Cardiac fibroblast (primary cell): ENCODE results near the gene IMMP2L.

Experiments
- DNase-seq, 2 donors: peaks; one replicate each; pipeline versions ENCODE4 v3.0.0 to v3.0.0-alpha.2; 2010; ENCODE audit warnings: low read depth in 2 of 2
- H3K4me3 ChIP-seq, 2 donors: replicated peaks in 1 of 2; 1 replicate in 1 of 2; 2 replicates in 1 of 2; pipeline ENCODE4 v1.5.1; 2011; ENCODE audit warnings: low read depth in 2 of 2, low read length in 2 of 2, mild to moderate bottlenecking in 2 of 2, moderate library complexity in 1 of 2
- TF ChIP-seq, protein P1 (sequence below): IDR thresholded peaks from one replicate; pipeline ENCODE4 v1.5.1; 2011; ENCODE audit warnings: low read depth, mild to moderate bottlenecking, low read length, inconsistent platforms

The IMMP2L gene

DNA sequence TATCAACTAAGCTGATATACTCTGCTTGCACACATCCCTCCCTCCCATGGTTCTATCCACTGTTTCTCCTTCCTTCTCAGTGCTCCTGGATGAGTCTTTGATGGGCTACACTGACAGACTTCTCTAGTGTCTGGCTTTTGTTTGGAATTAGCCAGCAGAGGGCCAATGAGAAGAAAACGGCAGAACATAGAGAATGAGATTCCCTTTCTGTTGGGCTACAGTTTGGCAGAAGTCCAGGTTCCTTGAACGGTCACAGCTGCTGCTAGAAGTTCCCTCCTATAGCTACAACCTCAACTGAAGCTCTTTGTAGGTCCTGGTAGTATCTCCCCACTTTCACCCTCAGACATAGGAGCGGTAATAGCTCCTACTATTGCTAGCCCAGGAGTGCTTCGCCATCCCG lies 722.4 kb downstream of the IMMP2L start:
- peak; percentile 66 to 74 for DNase-seq
- H3K4me3 ChIP-seq: no peak overlapping the region
- TF ChIP-seq, protein P1, sequence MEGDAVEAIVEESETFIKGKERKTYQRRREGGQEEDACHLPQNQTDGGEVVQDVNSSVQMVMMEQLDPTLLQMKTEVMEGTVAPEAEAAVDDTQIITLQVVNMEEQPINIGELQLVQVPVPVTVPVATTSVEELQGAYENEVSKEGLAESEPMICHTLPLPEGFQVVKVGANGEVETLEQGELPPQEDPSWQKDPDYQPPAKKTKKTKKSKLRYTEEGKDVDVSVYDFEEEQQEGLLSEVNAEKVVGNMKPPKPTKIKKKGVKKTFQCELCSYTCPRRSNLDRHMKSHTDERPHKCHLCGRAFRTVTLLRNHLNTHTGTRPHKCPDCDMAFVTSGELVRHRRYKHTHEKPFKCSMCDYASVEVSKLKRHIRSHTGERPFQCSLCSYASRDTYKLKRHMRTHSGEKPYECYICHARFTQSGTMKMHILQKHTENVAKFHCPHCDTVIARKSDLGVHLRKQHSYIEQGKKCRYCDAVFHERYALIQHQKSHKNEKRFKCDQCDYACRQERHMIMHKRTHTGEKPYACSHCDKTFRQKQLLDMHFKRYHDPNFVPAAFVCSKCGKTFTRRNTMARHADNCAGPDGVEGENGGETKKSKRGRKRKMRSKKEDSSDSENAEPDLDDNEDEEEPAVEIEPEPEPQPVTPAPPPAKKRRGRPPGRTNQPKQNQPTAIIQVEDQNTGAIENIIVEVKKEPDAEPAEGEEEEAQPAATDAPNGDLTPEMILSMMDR: peak; percentile 27

DNA sequence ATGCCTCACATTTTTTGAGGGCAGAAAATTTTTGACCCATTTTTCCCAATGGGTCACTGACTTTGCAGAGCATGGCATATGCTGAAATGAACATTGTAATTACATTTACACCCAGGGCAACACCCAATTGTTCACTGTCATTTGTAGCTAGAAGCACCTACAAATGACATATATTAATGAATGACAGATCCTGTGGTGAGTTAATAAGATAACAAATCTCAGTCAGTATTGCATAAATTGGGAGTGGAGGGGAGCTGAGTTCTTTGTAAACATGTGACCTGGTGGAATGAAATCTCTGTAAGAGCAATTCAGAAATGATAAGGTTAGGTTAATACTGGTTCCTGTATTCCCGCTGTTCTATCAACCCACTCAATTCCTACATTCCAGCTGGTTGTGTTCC lies 726.4 kb downstream of the IMMP2L start:
- DNase-seq: no peak
- TF ChIP-seq, protein P1: no peak
- no peak overlapping the region for H3K4me3 ChIP-seq

DNA sequence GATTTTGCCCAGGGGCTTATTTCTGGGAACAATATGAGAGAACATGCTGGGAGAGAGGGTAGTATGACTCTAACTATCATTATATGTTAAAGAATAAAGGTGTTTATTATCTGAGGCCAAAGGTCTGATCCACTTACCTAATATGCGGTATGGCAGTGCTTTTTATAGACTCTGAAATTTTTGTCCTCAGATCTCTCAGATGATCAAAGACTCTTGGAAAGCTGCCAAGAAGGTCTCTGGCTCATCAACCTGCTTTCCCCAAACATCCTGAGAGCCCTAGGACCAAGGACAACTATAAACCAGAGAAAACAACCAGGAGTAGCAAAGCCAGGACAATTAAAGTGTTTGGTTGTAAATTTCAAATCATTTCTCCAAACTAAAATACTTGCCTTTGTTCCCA lies 727.1 kb downstream of the IMMP2L start:
- TF ChIP-seq, protein P1: no peak
- peak in 1 of 2 donors; percentile 6 for DNase-seq
- no peak overlapping the region for H3K4me3 ChIP-seq

DNA sequence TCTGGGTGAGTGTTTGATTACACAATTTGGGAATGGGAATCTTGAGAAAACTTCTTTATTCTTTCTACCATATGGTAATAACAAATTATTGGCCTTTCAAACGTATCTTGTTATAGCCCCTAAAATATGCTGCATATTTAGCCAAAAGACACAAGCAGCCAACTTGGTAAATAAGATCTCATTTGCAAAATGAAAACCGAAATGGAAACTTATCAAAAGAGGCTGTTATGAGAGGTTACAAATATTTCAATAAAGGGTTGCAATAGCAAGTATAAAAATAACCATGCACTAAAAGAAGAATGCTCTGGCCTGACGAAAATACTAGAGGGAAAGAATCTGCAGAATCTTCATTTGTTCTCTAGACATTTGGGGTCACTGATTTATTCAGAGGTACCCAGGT lies 730.9 kb downstream of the IMMP2L start:
- DNase-seq: no peak
- no peak overlapping the region for H3K4me3 ChIP-seq
- TF ChIP-seq, protein P1: no peak

DNA sequence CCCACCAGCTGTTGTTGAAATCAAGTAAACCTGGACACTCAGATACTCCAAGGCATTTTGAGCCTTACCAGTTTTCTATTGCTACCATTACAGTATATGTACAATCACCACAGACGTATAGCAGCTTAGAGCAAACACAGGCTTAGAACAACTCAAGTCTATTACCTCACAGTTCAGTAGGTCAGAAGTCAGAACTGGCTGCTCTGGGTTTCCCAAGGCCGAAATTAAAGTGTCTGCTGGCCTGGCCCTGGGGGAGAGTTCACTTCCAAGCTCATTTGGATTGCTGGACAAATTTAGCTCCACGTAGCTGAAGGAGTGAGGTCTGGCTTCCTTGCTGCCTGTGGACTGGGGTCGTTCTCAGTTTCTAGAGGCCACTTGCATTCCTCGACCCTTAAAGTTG lies 731.5 kb downstream of the IMMP2L start:
- no peak overlapping the region for H3K4me3 ChIP-seq
- DNase-seq: no peak
- TF ChIP-seq, protein P1: no peak

DNA sequence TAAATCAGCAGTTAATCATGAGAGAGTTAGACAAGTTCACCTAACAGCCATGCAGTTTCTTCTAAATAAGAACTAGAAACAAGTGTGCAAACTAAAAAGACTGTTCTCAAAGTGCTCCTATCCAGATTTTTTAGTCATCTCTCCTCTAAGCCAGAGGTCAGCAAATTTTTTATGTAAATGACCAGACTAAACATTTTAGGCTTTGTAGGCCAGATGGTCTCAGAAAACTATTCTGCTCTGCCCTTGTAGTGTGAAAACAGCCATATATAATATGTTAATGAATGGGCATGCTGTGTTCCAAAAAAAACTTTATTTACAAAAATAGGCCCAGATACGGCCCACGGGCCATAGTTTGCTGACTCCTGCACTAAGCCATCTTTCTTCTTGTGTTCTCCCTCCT lies 734.4 kb downstream of the IMMP2L start:
- DNase-seq: no peak
- H3K4me3 ChIP-seq: no peak overlapping the region
- TF ChIP-seq, protein P1: no peak

DNA sequence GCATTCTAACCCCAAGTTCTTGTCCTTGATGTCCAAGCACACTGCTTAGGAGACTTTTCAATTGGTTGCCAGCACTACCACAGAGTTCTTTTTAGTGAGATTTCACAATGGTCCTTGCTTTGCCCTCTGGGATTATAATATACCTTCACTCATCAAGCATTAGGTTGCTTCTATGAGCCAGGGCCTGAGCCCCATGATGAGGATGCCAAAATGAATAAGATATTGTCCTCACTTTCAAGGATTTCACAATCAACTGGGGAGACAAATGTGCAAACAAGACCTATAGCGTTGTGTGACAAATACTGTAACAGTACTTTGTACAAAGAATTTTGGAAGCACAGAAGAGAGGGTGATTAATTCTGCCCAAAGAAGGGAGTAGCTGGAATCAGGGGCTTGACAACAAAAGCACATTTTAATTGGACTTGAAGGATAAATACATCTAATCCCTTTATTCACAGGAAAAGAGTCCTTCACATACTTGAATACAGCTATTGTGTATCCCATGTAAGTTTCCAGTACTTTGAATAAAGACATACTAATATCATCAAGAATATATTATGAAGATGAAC lies 734.9 kb downstream of the IMMP2L start:
- TF ChIP-seq, protein P1: no peak
- DNase-seq: no peak
- no peak overlapping the region for H3K4me3 ChIP-seq
